Fibroblast of skin of scalp (primary cell): ENCODE data around the gene JCAD.
"Not testable (repeated sequence)": the region's sequence is repeated elsewhere in the genome, so short reads cannot be mapped to it uniquely, and the experiment has no call there.

Experiments
- DNase-seq: peaks from one replicate; pipeline ENCODE4 v3.0.0-alpha.2; 2013

The JCAD gene

DNA sequence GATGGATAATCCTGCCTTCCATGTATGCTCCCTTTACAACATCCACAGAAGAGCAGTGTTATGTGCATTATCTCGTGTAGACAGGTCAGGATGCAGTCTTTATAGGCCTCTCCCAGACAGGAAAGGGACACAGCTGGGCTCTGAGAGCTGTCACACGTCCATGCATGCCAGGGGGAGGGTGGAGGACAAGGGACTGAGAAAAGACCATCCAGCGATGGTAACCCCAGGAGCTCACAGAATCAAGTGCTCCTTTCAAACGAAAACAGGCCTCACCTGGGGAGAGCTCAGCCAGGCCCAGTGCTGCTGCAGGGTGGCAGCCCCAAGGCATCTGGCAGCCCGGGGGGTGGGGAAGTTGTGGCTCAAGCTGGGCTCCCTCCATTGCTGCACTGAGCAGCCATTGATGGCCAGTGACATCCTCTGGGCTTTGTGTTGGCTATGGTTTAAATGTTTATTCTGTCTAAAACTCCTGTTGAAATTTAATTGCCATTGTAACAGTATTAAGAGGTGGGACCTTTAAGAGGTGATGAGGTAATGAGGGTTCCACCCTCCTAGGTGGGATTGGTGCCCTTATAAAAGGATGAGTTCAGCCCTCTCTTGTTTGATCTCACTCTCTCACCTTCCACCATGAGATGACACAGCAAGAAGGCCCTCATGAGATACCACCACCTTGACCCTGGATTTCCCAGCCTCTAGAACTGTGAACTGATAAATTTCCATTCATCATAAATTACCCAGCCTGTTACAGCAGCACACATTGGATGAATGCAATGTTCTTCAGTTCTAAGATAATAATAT lies 15.7 kb downstream of the JCAD start:
- no peak for DNase-seq

DNA sequence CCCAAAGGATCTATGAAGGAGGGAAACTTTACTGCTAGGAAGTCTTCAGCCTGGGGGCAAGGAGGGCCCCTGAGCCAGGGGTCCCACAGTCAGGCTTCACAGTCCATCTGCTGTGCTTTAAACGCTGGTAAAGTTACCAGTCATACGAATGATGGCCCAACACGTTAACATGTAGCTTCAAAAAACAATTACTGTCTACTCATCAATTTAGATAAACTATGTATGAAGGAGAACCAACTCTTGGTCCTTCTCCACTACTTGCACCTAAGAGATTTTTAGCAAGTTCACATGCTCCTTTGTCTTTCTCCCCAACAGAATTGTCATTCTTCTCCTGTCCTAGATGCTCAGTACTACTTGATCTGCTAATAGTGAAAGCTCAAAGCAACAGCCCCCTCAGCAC lies 16.6 kb downstream of the JCAD start:
- DNase-seq, result no peak

DNA sequence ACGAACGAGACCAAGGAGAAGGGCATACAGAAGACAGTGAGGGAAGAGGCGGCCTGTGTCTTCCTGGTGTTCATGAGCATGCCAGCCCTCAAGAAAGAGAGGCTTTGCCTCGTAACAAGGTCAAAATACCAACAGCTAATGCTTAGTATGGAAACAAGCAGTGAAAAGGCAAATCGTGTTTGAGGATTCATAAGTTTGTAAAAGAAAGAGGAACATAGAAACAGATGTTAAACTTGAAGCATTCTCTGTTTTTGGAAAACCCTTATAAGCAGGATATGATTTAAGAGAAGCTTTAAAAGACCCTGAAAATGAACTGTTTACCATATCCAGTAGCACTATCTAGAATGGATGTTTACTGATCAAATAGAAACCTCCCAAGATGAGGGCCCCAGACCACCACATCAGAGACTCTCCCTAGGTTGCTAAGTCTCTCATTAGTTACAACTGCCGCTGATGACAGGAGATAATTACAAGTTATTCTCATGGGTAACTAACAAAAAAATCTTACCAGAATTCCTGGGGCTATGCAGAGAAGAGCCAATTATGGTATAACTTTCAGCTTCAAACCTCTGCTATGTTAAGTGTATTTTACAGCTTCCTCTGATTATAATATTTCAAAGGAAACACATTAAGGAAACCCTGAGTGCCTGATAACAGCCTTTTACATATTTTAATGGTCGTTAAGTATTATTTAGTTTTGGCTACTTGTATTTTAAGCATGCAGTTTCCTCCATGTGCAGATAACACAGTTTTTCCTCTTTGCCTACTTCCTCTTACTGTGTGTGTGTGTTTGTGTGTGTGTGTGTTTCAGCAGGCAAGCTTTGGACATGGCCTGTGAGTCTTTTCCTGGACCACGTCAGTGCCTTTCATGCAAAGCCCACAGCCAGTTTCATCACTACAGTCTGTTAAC lies 17.9 kb downstream of the JCAD start:
- no peak for DNase-seq

DNA sequence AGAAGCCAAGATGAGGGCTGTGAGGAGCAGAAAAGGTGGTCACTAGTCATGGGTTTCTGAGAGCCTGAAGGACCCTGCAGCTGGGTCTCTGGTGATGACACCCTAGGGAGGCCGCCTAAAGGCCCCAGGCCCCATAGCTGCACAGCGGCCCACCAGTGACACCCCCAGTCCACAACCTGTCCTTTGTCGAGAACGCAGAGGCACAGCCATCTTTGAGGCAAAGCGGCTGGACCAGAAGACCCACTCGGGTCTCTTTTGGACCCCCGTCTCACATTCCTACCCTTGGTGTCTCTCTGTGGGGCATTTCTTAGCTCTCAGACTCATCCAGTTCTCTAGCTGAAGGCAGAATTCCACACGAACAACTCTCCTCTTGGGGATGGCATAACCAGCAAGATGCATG lies 18.8 kb downstream of the JCAD start:
- DNase-seq, result no peak

DNA sequence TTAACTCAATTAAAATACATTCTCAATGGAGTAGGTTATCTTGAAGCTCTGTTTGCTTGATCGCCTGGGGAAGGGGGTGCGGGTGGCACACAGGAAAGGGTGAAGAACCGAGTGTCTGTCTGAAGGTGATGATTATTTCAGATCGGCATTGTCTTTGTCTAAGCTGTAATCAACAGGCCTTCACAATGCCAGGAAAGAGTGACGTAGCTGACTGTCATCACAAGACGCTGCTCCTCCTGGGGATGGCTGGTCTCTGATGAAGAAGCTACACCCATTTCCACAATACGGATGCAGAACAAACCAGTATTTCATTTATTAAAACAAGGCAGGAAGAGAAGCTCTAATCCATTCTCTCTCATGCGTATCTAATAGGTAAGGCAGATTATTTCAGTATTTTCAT lies 19.4 kb downstream of the JCAD start:
- DNase-seq, result no peak

DNA sequence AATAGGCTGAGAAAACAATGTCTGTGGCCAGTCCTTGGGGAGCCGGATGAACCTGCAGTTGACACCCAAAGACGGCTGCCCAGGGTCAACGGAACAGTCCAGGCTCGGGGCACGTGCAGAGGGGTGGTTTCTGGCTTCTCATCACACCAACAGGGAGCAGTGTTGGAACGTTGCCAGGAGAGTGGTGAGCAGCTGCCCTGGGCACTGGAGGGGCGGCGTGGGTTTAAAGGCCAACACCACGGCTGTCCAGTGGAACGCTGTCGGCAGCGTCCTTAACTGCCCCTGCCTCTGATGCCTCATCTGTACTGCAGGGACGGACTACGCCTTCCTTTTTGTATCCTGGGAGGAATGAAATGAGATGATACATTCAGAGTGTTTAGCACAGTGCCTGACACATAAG lies 19.8 kb downstream of the JCAD start:
- no peak for DNase-seq

DNA sequence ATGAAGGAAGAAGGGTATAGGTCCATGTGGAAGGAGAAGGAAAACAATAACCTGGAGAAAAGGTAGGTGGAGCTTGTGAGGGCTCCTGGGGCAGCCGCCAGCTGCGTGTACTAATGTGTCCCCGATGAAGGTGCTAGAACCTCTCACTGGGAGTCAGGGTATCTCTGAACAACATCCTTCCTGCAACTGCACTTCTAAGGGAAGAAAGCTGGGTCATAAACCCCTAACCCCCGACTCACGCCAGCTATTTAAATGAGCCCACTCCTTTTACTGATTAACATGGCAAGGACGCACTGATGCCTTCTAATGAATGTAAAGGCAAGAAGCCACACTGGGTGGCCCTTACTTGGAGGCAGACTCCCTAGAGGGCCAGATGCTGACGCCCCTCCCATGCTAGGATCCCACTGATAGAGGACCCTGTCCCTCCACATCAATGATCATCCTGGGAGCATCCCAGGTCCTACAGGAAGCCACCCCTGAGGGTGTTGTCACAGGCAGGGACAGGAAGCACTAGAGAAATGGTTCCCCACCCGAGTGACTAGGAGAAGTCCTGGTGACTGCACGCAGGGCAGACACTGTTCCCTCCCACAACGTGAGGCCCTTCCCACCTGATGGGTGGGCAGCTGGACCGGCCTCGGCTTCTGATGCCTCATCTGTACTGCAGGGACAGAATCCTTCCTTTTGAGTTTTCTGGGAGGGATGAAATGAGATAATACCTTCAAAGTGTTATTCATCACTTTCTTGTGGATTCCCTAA lies 20.4 kb downstream of the JCAD start:
- DNase-seq, result no peak

DNA sequence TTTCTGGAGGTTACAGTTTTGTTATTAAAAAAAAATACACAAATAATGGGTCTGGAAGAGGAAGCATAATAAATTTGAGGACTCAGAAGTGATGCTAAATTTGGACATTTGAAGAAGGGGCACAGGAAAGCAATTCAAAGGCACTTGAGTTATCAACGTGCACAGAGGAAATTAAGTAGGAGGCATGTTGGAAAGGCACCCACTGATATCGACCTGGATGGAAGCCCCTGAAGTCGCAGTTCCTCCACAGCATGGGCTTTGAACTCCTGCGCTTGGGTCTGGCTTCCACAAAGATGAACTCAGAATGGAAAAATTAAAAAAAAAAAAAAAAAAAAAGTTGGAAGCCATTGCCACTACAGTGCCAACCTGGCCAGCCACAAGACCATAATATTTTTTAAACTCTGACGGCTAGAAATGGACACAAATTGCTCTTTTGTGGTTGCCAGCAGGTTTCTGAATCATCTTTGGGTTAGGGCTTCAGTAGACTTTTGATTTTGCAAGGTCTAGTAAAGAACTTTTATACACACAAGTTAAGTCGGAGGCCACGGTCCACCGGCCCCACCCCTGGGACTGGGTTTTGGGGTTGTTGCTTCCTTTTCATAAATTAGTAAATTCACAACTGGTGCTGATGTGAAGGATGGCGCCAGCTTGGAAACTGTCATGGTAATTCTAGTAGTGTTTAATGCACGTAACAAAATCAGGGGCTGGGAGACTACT lies 21.6 kb downstream of the JCAD start:
- DNase-seq, result no peak

DNA sequence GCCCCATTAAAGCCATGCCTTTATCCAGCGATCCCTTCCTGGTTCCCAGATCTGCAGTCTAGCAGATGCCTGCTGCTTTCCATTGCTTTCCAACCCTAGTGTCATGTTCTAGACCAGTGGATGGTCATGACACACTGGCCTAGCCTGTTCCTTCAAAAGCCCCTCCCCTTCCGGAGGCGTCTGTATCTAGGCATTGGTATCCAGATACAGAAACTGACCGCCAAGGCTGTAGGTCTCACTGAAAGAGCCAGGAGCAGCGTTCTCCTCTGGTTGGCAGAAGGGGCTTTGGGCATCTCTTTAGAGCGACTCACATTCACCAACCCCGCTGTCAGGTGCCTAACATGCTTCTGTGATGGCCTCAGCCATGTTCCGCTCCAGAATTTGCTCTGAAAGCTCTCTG lies 22.6 kb downstream of the JCAD start:
- no peak for DNase-seq

DNA sequence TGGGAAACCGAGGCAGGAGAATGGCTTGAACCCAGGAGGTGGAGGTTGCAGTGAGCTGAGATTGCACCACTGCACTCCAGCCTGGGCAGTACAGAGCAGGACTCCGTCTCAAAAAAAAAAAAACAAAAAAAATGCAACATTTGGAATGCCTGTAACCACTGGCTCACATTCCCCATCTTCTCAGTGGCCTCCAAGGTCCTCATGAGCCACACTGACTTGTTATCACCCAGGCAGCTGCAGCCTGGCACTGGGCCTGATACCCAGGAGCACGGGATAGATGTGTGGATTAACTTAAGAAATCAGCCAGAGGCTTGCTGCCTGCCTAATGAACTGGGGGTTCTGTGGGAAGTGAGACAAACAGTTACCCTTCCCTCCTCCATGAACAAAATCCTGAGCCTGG lies 23.0 kb downstream of the JCAD start:
- peak; percentile 61 for DNase-seq

DNA sequence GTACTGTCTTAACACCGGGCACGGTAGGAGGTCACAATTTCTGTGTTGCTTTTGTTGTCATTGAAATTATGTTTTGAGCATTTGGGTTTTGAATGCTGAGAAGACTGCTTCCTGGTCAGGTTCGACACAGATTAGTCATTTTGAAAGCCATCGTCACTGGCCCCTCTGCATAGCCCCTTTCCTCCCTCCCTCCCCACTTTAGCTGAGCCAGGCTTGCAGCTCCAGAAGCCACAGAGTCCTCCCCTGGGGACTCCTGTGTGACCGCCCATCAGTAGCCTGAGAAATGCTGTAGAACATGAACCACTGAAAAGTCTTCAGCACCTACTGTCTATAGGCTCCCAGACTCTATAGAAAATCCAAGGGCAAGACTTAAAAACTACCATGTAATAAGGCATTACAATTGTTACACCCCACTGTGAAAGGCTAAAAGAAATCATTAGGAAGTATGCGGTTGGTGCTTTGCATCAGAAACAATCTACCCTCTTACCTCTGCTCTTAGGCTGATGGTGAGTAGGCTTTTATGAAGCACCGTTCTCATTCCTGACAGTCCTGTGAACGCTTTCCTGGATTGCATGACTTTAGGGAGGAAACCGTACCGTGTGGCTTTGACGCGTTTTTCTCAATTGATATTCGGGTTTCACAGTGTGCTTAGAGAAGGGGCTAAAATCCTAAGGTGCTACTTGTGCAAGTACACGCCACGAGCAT lies 24.8 kb downstream of the JCAD start:
- no peak for DNase-seq

DNA sequence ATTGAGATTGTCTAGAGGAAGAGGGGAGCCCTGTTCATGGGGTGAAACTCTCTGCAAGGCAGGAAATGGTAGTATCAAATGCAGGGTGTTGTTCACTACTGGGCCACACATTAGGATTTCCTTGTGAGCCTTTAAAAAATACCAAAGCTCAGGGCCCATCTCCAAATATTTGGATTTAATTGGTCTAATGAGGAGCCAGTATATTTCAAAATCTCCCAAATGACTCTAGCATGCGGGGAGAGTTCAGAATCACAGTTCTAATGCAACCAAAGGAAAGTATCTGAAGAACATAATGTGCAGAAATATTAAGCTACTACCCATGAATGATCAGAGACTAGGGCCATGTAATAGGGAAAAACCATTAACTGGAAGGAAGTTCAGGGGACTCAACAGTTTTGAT lies 27.3 kb downstream of the JCAD start:
- no peak for DNase-seq

DNA sequence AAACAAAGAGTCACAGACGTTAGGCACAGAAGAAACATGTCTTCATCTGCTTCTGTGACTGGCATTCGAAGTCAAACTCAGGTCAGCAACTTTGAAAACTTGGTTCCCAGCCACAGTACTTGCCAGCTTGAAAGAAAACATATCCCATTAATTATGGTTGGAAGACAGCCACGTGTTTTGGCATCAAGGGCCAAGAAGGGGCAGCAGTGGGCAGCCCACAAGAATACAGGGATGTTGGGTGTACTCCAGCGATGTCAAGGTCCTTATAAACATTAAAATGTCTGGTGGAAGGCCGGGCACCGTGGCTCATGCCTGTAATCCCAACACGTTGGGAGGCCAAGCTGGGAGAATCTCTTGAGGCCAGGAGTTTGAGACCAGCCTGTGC lies 29.5 kb downstream of the JCAD start:
- DNase-seq, result no peak

DNA sequence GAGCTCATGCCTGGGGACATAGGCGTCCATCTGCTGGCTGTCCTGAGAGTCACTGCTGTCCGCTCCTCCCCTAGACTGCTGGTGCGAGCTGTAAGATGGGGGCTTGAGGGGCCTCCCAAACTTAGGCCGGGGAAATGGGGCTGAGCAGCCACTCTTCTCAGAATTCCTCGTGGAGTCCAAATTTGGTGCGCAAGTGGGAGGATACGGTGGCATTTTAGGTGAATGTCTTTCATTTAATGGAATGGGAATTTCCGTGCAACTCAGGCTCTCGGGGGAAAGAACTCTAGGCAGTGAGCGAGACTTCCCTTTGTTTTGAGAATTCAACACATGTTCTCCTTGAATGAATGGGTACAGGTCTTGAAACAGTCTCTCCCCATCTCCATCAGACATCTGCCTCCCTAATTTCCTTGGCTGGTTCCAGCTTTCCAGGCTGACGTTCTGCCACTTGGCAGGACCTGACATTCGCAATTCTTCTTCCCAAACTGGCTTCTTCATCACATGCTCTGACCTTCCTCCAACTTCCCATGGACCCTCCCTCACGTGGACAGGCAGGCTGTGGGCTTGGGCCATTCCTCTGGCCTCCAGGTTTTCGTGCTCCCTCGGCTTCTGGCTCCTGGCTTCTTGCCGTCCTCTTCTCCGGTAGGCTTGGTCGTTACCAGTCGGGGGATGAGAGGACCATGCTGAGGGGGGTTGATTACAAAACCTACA lies 30.1 kb downstream of the JCAD start:
- no peak for DNase-seq

DNA sequence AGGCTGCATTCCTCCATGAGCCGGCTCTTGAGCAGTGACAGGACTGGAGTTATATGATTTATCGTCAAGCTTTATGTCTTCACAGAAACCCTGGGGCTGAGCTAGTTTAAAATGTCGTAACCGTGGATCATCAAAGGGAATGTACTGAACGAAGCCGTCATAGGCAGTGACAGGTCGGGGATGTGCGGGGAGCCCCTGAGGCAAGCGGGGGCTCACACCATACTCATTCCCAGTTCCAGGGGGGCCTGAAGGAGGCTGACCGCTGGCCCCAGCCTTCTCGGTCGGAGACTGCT lies 30.7 kb downstream of the JCAD start:
- no peak for DNase-seq

DNA sequence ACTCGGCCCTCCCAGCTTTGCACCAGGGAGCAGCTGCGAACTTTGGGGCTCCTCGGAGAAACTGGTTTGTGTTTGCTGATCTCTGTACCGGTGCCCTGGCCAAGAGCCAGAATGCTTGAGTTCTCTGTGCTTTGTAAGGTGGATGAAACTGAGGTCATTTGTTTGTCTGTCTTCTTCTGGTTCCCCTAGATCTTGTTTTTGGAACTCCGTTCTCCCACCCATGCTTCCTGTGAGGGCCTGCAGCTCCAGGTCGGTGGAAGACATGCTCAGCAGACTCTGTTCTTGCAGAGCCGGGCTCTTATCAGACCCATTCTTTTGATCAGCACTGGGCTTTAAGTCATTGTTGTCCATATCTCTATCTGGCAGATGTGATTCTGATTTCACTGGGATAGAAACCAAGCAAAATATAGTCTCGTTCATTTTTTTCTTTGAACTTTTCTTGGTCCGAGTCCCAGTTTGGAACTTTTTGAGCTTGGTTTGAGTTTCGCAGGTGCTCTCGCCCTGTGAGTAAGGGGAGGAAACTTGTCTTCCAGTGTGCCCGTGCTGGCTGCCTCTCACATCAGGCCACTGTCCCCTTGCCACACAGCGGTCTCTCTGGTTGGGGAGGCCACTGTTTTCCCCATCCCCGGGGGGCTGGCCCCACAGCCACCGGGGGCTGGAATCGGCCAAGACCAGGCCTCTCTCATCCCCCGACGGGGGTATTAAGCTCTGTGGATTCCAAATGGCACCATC lies 31.2 kb downstream of the JCAD start:
- DNase-seq, result no peak

DNA sequence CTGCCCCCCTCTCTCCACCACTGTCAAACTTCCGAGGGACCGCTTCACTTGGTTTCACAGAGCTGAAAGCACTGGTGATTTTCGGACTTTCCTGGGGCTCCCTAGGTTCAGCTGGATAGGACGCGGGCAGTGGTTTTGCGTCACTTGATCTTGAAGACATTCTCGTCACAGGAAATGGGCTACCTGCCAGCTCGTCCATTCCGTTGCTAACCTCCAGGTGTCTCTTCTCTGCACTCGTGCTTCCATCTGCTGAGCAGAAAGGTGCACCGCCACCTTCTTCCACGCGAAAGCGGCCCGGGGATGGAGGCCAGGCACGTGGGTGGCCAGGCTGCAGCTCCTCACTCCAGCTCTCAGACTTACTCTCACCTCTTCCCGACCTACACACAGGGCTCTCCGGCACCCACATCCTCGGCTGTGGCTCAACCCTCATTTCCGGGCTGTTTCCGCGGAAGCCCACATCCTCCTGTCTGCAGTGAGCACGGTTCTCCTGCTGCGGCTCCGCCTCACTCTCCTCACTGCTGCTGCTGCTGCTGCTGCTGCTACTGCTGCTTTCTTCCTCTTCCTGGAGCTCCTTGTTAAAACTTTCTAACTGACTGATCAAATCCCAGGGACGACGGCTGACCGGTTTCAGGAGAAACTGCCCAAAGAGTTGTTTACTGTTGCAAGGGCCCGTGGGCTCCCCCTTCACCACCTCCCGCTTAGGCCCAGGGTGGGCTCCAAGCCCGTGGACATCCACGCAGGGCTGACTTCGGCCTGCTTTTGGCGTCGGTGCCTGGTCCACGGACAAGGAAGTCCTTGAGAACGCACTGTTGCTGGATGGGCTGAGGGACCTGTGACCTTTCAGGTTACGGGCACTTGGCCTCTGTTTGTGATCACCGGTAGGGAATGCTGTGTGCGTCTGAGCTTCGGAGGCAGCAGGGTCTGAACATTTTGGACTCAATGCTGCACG lies 32.1 kb downstream of the JCAD start:
- no peak for DNase-seq

DNA sequence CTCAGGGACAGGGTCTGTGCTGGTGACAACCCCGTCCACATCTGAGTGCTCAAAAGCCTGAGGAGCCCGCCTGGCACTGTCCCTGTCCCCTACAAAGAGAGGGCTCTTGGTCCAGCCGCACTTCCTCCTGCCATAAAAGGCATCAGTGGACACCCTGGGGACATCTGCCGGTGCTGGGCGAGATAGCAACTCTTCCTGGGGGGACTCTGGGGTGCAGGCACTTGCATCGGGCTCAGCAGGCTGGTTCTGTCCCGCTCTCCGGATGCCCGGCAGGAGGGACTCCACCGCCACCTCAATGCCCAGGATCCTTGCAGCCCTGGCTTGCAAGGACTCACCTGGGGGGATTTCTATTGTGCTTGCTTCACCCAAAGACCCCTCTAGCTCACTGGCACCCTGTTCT lies 32.8 kb downstream of the JCAD start:
- no peak for DNase-seq

DNA sequence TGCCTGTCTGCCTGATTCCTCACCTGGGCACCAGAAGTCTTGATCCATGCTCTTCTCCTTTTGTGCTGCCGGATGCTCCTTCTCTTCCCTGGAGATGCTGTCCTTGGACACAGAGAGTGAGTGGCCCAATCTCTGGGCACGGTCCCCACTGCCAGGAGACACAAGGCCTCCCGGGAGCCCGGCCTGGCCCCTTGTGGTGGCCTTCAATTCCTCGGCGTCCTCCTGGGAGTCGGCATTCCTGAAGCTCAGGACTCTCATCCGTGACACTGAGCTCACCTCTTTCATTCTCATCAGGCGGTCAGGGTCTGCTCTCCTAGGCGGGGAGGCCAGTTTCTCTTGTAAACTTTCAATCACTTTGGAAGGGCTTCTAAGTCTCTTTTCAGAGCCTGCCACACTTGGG lies 33.3 kb downstream of the JCAD start:
- DNase-seq, result no peak

DNA sequence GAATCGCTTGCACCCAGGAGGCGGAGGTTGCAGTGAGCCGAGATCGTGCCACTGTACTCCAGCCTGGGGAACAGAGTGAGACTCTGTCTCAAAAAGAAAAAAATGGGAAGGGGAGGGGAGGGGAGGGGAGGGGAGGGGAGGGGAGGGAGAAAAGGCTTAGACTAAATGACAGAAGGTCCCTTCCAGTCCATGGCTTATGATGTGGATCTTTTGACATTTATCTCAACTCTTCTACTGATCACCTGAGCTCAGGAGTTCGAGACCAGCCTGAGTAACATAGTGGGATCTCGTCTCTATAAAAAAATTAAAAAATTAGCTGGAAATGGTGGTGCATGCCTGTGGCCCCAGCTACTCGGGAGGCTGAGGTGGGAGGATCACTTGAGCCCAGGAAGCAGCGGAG lies 34.0 kb downstream of the JCAD start:
- not testable (repeated sequence) for DNase-seq
